HG02610 (cell line): ENCODE measurements around the gene KYNU.
A peak's percentile ranks its signal among the peaks of the same experiment; 100 is the strongest.
"Not testable (repeated sequence)": the region's sequence is repeated elsewhere in the genome, so short reads cannot be mapped to it uniquely, and the experiment has no call there.

Experiments used
- ATAC-seq: cut with Tn5 transposase; IDR thresholded peaks from one replicate; pipeline ENCODE4 v1.9.1; 2021; ENCODE audit warnings: mild to moderate bottlenecking, moderate library complexity; ENCODE audit not compliant: unreplicated experiment

The KYNU gene

GRCh38 chr2:142870526-142870925 is 6.9 kb upstream of the KYNU start:
- ATAC-seq: no peak

GRCh38 chr2:142871396-142871795 is 6.1 kb upstream of the KYNU start:
- no peak for ATAC-seq

- ATAC-seq: no peak
These were observed 4.4 kb upstream of the KYNU start for GRCh38 chr2:142872882-142873724.

GRCh38 chr2:142873831-142874287 is 3.6 kb upstream of the KYNU start:
- peak; percentile 27 for ATAC-seq

- ATAC-seq: peak; percentile 53
These were observed 3.1 kb upstream of the KYNU start for GRCh38 chr2:142874293-142874814.

GRCh38 chr2:142875010-142875409 is 2.5 kb upstream of the KYNU start:
- ATAC-seq: no peak

GRCh38 chr2:142875652-142876051 is 1.8 kb upstream of the KYNU start:
- ATAC-seq: no peak

GRCh38 chr2:142876423-142876822 is 1.0 kb upstream of the KYNU start:
- ATAC-seq: no peak

GRCh38 chr2:142878031-142878678 is 691 bp downstream of the KYNU start:
- peak; percentile 21 for ATAC-seq

GRCh38 chr2:142879151-142879550 is 1.7 kb downstream of the KYNU start:
- no peak for ATAC-seq

- ATAC-seq: peak; percentile 30
These were observed 2.8 kb downstream of the KYNU start for GRCh38 chr2:142880279-142880678.

GRCh38 chr2:142881619-142882018 is 4.2 kb downstream of the KYNU start:
- ATAC-seq: no peak

GRCh38 chr2:142882500-142882899 is 5.0 kb downstream of the KYNU start:
- ATAC-seq: not testable (repeated sequence)

- no peak for ATAC-seq
These were observed 6.1 kb downstream of the KYNU start for GRCh38 chr2:142883526-142883925.

- no peak for ATAC-seq
These were observed 8.1 kb downstream of the KYNU start for GRCh38 chr2:142885543-142885942.

- peak; percentile 100 for ATAC-seq
These were observed 15.3 kb downstream of the KYNU start for GRCh38 chr2:142892715-142893114.

GRCh38 chr2:142893241-142893640 is 15.8 kb downstream of the KYNU start:
- ATAC-seq: no peak

- ATAC-seq: no peak
These were observed 20.3 kb downstream of the KYNU start for GRCh38 chr2:142897807-142898206.

- ATAC-seq: not testable (repeated sequence)
These were observed 22.9 kb downstream of the KYNU start for GRCh38 chr2:142900327-142900726.

- ATAC-seq: no peak
These were observed 24.3 kb downstream of the KYNU start for GRCh38 chr2:142901780-142902179.

- ATAC-seq: not testable (repeated sequence)
These were observed 26.3 kb downstream of the KYNU start for GRCh38 chr2:142903726-142904125.

- no peak for ATAC-seq
These were observed 30.2 kb downstream of the KYNU start for GRCh38 chr2:142907653-142908052.
